ENCODE results near the gene PHLDB2.

PHLDB2 gene

DNA sequence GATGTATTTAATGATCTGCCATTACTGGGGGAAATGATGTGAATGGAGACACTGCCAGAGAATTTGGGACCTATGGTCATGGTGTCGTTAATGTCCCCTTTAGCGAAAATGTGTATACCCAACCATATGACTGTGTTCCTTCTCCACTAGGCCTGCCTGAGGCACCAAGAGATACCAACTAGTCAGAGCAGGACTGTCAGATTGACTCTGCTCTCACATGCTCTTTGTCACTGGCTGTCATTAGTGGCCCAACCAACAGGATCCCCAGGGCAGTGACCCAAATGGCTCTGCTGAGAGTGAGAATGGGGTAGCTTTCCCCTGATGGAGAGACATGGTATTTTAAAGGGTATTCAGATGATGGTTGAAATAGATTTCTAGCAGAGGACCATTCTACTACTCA lies 142.5 kb downstream of the PHLDB2 start:
- no peak for DNase-seq

- no peak for DNase-seq
These were observed 143.3 kb downstream of the PHLDB2 start for GRCh38 chr3:112002096-112002971.

DNA sequence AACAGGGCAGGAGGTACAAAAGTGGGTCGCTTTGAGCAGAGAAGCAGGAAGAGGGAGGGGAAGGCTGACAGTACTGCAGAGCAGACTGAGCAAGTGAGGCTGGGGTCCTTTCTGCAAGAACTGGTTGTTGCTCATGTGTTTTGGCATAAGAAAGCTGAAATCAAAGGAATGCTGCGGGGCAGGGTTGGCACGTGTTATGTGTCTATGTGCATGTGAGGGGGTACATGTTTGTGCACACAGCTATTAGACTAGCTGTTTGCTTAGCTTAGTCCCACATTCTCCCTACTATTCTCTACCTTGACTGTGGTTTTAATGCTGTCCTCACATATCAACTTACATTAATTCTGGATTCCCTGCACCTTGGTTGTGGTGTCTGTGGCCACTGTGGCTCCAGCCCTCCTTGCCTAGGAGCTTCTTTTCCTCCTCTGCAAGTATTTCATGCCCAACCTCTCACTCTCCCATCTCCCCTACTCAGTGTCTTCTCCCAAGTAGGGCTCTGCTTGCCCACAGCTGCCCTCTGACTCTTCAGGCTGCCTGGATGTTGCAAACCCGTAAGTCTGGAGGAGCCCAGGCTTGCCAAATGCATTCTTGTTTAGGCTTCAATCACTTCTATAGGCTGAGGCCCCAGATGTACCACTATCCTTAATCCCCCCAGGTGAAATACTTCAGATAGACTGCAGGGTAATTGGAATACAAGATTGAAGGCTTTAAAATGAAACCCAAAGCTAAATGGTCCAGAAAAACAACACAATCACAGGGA lies 144.4 kb downstream of the PHLDB2 start:
- no peak for DNase-seq

DNA sequence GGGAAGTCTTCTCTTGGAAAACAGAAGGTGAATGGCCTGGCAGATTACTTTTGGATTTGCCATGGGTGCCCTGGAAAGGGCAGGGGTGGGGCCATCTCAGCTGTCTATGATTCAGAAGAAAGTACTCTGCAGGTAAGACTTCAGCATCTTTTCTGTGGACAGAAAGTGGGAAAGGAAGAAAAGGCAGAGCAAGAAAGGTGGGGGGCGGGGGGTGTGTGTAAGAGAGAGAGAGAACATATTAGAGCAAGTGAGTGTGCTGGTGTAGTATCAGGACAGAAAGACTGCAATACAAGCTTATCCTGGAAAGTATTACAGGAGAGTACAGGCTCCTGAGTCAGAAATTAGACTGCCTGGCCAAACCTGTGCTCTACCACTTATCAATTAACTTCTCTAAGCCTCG lies 145.1 kb downstream of the PHLDB2 start:
- DNase-seq: no peak

DNA sequence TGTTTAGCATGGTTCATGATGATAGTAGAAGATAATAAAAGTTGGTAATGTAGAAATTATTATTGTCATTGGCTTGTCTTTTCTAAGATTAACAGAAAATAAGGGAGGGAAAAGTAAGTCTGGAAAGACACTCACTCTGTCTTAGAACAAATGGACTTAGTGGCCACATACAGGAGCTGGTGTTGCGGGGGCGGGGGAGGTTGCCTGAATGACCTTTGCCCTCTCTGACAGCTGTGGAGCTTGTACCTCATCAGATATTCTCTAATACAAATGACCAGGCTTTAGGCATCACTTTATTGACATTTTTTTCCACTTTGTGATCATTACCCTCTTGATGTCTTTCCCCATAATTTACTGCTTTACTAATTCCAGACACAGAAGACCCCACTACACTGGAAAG lies 145.6 kb downstream of the PHLDB2 start:
- no peak for DNase-seq

- no peak for DNase-seq
These were observed 146.1 kb downstream of the PHLDB2 start for GRCh38 chr3:112005091-112005672.

- DNase-seq: no peak
These were observed 148.6 kb downstream of the PHLDB2 start for GRCh38 chr3:112007633-112008032.

GRCh38 chr3:112009670-112010069 lies 150.6 kb downstream of the PHLDB2 start:
- DNase-seq: no peak

GRCh38 chr3:112010636-112011035 lies 151.6 kb downstream of the PHLDB2 start:
- no peak for DNase-seq

GRCh38 chr3:112011376-112011940 lies 152.4 kb downstream of the PHLDB2 start:
- DNase-seq: no peak

GRCh38 chr3:112012205-112012992 lies 153.3 kb downstream of the PHLDB2 start:
- no peak for DNase-seq

DNA sequence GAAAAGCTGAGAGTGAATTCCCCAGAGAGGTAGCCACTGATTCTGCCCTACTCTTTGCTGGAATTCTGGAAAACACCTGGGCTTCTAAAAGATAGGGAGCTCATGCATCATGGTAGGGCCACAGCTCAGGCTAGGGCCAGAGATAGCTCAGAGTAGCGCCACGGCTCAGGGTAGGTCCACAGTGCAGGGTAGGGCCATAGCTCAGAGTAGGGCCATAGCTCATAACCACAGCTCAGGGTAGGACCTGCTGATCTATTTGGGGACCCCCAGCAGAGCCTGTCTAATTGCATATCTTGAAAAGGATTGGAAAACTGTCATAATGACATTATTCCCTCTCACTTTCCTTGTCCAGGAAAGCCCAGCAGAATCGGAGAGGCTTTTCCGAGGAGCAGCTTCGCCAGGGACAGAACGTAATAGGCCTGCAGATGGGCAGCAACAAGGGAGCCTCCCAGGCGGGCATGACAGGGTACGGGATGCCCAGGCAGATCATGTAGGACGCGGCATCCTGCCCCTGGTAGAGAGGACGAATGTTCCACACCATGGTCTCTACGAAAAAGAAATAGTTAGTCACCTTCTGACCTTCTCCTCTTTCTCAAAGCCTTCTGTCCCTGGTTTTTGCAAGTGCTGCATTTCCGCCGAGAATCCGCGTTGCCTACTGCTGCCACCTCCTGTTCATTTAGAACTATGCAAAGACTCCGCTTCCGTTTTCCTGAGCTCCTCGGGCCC lies 154.2 kb downstream of the PHLDB2 start:
- DNase-seq: peak; percentile 62

DNA sequence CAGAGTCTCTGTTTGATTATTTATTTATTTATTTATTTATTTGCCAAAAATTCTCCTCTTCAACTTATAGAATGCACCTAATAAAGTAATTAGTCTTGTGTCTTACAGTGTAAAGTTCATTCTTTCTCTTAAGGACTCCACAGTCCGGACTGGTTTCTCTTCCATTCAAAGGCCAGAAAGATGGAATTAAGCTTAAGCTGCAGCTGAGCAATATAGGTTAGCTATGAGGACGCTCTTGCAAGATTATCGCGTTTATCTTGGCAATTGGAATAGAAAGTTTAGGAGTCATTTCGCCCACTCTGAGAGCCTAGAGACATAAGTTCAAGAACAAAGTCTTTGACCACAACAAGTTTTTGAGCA lies 154.7 kb downstream of the PHLDB2 start:
- DNase-seq: no peak

DNA sequence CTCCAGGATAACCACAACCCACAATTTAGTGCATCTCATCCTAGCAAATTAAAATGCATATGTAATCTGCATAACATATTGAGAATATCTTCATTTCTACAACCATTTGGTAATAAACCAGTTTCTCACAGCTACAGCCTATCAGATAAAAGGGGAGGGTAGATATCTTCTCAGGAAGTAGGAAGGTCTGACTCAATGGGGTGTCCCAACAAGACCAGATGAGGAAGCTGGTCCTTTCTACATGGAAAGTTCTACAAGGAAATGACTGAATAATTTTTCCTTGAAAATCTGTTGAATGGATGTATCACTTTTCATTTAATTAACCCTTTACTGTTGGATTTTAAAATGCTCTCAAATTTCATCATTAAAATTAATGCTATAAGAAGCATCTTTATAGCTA lies 158.0 kb downstream of the PHLDB2 start:
- no peak for DNase-seq

DNA sequence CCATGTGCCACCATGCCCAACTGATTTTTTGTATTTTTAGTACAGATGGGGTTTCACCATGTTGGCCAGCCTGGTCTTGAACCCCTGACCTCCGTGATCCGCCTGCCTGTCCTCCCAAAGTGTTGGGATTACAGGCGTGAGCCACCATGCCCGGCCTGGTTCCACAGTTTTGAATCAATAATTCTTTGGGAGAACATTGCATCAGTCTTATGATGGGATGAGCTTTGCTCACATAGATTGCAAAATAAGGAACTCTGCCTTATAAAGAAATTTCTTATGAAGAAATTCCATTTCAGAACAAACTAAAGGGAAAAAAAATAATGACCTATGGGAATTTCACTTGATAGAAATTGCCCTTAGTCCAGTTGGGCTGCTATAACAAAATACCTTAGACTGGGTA lies 159.6 kb downstream of the PHLDB2 start:
- DNase-seq: no peak

DNA sequence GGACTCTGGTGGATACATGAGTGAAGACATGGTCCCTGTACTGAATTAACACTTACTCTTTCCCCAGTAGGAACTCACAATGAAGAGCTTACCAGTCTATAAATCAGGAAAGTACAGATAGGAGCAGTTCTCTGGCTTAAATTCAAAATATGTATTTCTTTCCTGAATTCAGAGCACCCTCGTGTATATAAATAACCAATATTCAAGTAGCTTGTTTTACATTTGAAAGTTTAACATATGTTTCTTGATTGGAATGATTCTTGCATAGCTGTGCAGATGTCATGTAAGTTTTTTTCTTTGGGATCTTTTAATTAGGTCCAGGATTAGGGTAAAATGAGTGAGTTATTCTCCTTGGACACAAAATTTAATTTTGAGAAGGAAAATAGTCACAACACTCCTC lies 160.7 kb downstream of the PHLDB2 start:
- no peak for DNase-seq

- no peak for DNase-seq
These were observed 161.6 kb downstream of the PHLDB2 start for GRCh38 chr3:112020674-112021085.
